Parathyroid adenoma (tissue), 2 donors: ENCODE results near the gene DDX17.

Experiments
- H2AFZ ChIP-seq: fragments of 300-600 bp; sonication (generic); one replicate; pipeline ENCODE4 v1.7.0; 2017; ENCODE audit warnings: antibody characterized with exemption, mild to moderate bottlenecking
- H3K27ac ChIP-seq: fragments of 300-600 bp; sonication (generic); one replicate; pipeline ENCODE4 v1.7.0; 2017
- H3K27me3 ChIP-seq: fragments of 300-600 bp; sonication (generic); one replicate; pipeline ENCODE4 v1.7.0; 2017; ENCODE audit warnings: low read length; ENCODE audit not compliant: control insufficient read depth, insufficient read depth
- H3K36me3 ChIP-seq: fragments of 300-600 bp; sonication (generic); one replicate; pipeline ENCODE4 v1.7.0; 2017; ENCODE audit warnings: low read length; ENCODE audit not compliant: control insufficient read depth, insufficient read depth
- H3K4me1 ChIP-seq: fragments of 300-600 bp; sonication (generic); one replicate; pipeline ENCODE4 v1.7.0; 2017; ENCODE audit warnings: control low read depth
- H3K4me2 ChIP-seq: fragments of 300-600 bp; sonication (generic); one replicate; pipeline ENCODE4 v1.7.0; 2017; ENCODE audit warnings: low read length
- H3K4me3 ChIP-seq: fragments of 300-600 bp; sonication (generic); one replicate; pipeline ENCODE4 v1.7.0; 2017; ENCODE audit warnings: low read depth, low read length
- H3K79me2 ChIP-seq: fragments of 300-600 bp; sonication (generic); one replicate; pipeline ENCODE4 v1.7.0; 2017; ENCODE audit warnings: control low read depth
- H3K9ac ChIP-seq: fragments of 300-600 bp; sonication (generic); one replicate; pipeline ENCODE4 v1.7.0; 2017; ENCODE audit warnings: mild to moderate bottlenecking
- H3K9me3 ChIP-seq: fragments of 300-600 bp; sonication (generic); one replicate; pipeline ENCODE4 v1.7.0; 2017; ENCODE audit warnings: low read length; ENCODE audit not compliant: control insufficient read depth
- TF ChIP-seq, protein P1 (sequence below): fragments of 300-600 bp; sonication (generic); IDR thresholded peaks from one replicate; pipeline ENCODE4 v1.7.0; 2017; ENCODE audit warnings: antibody characterized with exemption, mild to moderate bottlenecking
- donor health status: primary hyperparathyroidism.

The DDX17 gene

DNA sequence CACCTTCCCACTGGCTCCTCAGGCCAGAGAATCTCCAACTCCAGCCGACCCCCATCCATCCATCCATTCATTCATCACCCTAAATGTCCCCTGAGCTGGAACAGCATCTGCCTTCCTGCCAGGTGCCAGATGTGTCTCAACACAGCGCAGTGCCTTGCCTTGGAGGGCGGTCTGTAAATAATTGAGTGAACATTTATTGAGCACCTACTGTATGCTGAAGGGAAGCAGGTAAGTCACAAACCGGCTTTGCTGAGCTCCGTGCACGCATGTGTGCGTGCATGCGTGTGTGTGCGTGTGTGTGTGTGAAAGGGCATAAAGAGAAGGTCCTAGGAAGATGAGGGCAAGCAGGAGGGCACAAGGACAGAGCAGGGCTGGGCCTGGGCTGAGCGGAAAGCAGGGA lies 61.3 kb downstream of the DDX17 start:
- H3K27me3 ChIP-seq, result no peaks in the 10 kb centered on the region
- TF ChIP-seq, protein P1, sequence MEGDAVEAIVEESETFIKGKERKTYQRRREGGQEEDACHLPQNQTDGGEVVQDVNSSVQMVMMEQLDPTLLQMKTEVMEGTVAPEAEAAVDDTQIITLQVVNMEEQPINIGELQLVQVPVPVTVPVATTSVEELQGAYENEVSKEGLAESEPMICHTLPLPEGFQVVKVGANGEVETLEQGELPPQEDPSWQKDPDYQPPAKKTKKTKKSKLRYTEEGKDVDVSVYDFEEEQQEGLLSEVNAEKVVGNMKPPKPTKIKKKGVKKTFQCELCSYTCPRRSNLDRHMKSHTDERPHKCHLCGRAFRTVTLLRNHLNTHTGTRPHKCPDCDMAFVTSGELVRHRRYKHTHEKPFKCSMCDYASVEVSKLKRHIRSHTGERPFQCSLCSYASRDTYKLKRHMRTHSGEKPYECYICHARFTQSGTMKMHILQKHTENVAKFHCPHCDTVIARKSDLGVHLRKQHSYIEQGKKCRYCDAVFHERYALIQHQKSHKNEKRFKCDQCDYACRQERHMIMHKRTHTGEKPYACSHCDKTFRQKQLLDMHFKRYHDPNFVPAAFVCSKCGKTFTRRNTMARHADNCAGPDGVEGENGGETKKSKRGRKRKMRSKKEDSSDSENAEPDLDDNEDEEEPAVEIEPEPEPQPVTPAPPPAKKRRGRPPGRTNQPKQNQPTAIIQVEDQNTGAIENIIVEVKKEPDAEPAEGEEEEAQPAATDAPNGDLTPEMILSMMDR, result no peak
- H3K4me2 ChIP-seq, result no peak overlapping the region
- no peak overlapping the region for H2AFZ ChIP-seq
- no peaks in the 10 kb centered on the region for H3K79me2 ChIP-seq
- H3K27ac ChIP-seq, result no peak overlapping the region
- no peak overlapping the region for H3K4me3 ChIP-seq
- H3K9me3 ChIP-seq, result no peaks in the 10 kb centered on the region
- no peaks in the 10 kb centered on the region for H3K36me3 ChIP-seq
- H3K4me1 ChIP-seq, result no peaks in the 10 kb centered on the region
- no peak overlapping the region for H3K9ac ChIP-seq

DNA sequence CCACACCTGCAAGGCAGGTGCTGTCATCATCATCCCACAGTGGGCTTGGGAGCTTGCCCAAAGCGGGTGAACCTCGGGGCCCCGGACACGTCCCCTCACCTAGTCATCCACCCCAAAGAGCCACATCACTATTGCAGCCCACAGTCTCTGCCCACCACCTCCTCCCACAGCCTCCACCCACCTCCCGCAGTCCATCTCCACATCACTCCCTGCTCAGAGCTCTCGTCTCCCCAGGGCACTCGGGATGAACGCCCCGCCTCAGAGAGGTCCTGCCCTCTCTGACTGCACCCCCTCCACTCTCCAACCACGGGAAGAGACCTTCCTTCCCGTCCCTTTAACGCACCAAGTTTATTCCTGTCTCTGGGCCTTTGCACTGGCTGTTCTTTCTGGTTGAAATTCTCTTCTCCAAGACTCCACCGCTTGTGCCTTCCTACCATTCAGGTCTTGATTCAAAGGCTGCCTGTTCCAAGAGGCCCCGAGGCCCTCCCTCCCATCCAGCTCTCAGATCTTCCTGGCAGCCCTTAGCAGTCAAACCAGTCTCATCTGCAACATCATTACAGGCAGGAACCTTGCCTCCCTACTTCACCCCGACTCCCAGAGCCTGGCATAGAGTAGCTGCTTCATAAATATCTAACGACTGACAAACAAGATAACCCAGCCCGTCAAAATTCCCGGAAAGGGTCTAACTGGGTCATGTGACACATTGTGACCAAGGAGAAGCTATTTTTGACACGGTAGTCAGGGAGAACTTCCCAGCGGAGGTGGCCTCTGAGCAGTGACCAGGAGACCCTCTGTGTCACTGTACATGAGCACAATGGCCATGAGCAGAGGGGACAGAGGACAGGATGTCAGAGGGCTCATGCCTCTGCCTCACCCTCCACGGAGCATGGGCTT lies 62.2 kb downstream of the DDX17 start:
- TF ChIP-seq, protein P1, result no peak
- Histone ChIP-seq H3K27me3 (no peaks in the 10 kb centered on the region), H3K79me2 (no peaks in the 10 kb centered on the region), H3K36me3 (no peaks in the 10 kb centered on the region), H3K4me1 (no peaks in the 10 kb centered on the region), H3K9me3 (no peaks in the 10 kb centered on the region), H3K9ac (no peak overlapping the region), H3K4me3 (no peak overlapping the region), H3K27ac (no peak overlapping the region), H2AFZ (no peak overlapping the region), H3K4me2 (no peak overlapping the region)

DNA sequence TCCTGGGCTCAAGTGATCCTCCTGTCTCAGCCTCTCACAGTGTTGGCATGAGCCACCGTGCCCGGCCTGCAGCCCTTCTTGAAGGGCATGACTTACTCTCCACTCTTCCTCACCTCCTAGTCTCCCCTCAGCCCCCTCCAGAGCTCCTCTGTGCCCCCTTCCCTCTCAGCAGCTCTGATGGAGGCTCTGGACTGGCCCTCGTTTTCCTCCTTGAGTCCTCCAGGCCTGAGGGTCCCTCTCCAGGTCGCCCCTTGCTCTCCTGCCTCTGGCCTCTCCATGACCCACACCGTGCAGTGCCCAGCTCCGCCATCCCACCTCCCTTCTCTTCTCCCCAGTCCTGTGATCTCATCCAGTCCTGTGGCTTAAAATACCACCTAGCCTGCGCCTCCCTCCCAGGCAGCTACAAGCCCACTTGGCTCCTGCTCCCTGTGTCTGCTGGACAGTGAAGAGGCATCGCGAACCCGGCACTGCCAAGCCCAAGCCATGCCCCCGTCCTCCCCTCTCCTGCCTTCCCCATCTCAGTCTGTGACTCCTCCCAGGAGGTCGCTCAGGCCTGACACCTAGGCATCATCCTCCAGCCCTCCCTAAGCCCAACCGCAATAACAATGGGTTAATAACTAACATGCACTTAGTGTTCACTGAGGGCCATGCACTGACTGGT lies 63.0 kb downstream of the DDX17 start:
- TF ChIP-seq, protein P1, result no peak
- Histone ChIP-seq H3K9ac (no peak overlapping the region), H3K79me2 (no peaks in the 10 kb centered on the region), H3K9me3 (no peaks in the 10 kb centered on the region), H3K27me3 (no peaks in the 10 kb centered on the region), H3K36me3 (no peaks in the 10 kb centered on the region), H3K4me2 (no peak overlapping the region), H3K4me1 (no peaks in the 10 kb centered on the region), H2AFZ (no peak overlapping the region), H3K27ac (no peak overlapping the region), H3K4me3 (no peak overlapping the region)

DNA sequence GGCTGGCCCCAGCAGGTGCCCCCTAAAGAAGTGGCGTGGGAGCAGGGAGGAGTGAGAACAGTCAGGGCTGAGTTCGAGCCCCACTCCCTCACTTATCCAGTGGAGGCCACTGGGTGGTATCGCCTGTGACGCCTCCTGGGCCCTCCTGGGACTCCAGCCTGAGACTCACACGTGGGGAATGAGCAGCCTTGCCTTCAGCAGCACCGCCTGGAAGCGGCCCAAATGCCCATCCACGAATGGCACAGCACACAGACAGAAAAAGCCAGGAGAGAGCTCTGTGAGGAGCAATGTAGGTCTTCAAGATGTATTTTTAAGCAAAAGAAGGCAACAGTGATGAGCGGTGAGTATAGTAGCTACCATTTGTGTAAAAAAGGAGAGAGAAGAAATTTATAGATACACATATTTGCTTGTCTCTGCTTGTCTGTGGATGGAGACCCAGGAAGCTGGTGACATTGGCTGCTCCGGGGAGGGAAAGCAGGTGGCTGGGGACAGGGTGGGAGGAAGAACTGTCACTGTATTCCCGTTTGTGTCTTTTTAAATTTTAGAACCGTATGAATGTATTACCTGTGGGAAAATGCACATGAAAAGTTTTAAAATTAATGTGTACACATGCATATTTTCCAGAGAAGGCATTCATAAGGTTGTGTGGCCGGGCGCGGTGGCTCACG lies 64.4 kb downstream of the DDX17 start:
- Histone ChIP-seq H3K4me3 (no peak overlapping the region), H3K36me3 (no peaks in the 10 kb centered on the region), H3K9ac (no peak overlapping the region), H3K27me3 (no peaks in the 10 kb centered on the region), H3K27ac (no peak overlapping the region), H2AFZ (no peak overlapping the region), H3K4me2 (no peak overlapping the region), H3K4me1 (no peaks in the 10 kb centered on the region), H3K9me3 (no peaks in the 10 kb centered on the region), H3K79me2 (no peaks in the 10 kb centered on the region)
- TF ChIP-seq, protein P1, result no peak
